SJCRH30 (cell line): ENCODE measurements around the gene ATP6V1C2. TPM values are rescaled to one million over a fixed set of nuclear protein-coding genes. Genes with fewer than 3 reads are reported as not detected.
A peak's percentile ranks its signal among the peaks of the same experiment; 100 is the strongest.

Source experiments
- DNase-seq, 2 experiments: peaks; one replicate each; pipeline ENCODE4 v3.0.0-alpha.2; 2015 to 2020
- H3K27ac ChIP-seq: fragments of 250-450 bp; sonication (Bioruptor Pico); 2 replicates; pipeline ENCODE4 v1.5.1; 2020; ENCODE audit warnings: mild to moderate bottlenecking, moderate library complexity
- H3K27me3 ChIP-seq: fragments of 250-450 bp; sonication (Bioruptor Pico); 2 replicates; pipeline ENCODE4 v1.5.1; 2020; ENCODE audit warnings: mild to moderate bottlenecking, moderate library complexity
- H3K36me3 ChIP-seq: fragments of 250-450 bp; sonication (Bioruptor Pico); 2 replicates; pipeline ENCODE4 v1.5.1; 2020; ENCODE audit warnings: mild to moderate bottlenecking, moderate library complexity
- H3K4me1 ChIP-seq: fragments of 250-450 bp; sonication (Bioruptor Pico); 2 replicates; pipeline ENCODE4 v1.5.1; 2020; ENCODE audit warnings: mild to moderate bottlenecking, moderate library complexity
- H3K4me3 ChIP-seq: fragments of 250-450 bp; sonication (Bioruptor Pico); 2 replicates; pipeline ENCODE4 v1.5.1; 2020; ENCODE audit warnings: mild to moderate bottlenecking, moderate library complexity
- H3K9me3 ChIP-seq: fragments of 250-450 bp; sonication (Bioruptor Pico); replicated peaks from 2 replicates; pipeline ENCODE4 v1.5.1; 2020; ENCODE audit warnings: mild to moderate bottlenecking, moderate library complexity
- total RNA-seq: library from RNA; depleted of rRNA; stranded (reverse); fragments of >200 nt; shearing (Covaris generic); gene quantifications from 2 replicates; pipeline ENCODE4 v1.2.3, GENCODE V29; 2014

ATP6V1C2 gene
- total RNA-seq, 1 experiment from 2014 or later, result 0.40 TPM

DNA sequence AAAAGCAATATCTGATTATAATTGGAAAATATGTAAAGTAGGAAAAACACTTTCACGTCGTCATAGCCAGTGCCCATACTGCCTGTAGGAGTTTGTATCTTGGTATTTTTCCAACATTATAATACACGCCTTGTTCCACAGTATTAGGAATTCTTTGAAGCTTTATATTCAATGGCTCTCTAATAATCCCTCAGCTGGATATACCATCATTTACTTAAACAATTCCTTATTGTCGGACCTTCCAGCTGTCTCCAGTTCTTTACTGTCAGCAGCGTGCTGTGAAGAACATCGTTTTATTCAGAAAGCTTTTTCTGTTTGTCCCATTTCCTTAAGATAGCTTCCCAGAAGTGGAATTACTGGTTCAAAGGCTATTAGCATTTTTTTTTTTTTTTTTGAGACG, 31.7 kb downstream of the ATP6V1C2 start:
- DNase-seq, result peak in 1 of 2 experiments; percentile 66
- peaks cover 18% of the 10 kb centered on the region for H3K4me1 ChIP-seq

DNA sequence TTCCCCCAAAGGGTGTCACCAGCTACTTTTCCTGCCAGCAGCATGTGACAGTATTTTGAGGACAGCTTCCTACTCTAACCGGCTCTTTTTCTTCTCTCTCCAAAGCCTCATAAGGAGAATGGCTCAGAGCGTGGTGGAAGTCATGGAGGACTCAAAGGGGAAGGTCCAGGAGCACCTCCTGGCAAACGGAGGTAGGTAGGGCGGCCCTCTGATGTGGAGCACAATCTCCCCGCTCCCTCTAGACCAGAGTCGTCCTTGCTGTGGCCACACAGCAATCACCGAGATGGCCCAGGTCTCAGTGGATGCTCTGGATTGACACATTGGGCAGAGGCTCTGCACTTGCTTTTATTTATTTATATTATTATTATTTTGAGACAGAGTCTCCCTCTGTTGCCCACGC, 32.4 kb downstream of the ATP6V1C2 start:
- DNase-seq, result no peak
- no peaks in the 10 kb centered on the region for H3K9me3 ChIP-seq
- H3K4me3 ChIP-seq, result no peak overlapping the region
- peaks cover 26% of the 10 kb centered on the region for H3K27me3 ChIP-seq
- H3K4me1 ChIP-seq, result peaks cover 18% of the 10 kb centered on the region
- no peak overlapping the region for H3K27ac ChIP-seq
- H3K36me3 ChIP-seq, result no peaks in the 10 kb centered on the region

More for the DNA sequence above, 31.7 kb downstream of the ATP6V1C2 start:
- H3K27ac ChIP-seq, result no peak overlapping the region
- no peaks in the 10 kb centered on the region for H3K9me3 ChIP-seq
- no peak overlapping the region for H3K4me3 ChIP-seq
- H3K36me3 ChIP-seq, result no peaks in the 10 kb centered on the region
- H3K27me3 ChIP-seq, result peaks cover 26% of the 10 kb centered on the region

DNA sequence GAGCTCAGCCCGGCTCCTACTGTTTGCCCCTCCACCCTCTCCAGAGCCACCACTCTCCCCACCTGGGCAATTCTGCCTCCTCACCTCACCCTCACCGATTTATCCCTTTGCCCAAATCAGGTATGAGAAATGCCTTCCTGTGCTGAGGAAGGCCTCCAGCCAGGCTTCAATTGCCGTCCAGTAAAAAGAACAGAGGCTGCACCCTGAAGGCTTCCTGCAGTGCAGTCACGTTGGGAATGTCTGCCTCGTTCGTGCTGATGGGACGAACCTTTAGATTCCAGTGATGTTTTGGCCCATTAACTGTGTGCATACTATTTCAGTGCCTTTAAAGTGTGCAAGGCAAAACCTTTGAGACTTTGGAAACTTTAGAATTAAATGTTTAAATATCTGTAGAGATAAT, 34.2 kb downstream of the ATP6V1C2 start:
- H3K4me1 ChIP-seq, result peaks cover 17% of the 10 kb centered on the region
- H3K27ac ChIP-seq, result no peak overlapping the region
- H3K36me3 ChIP-seq, result no peaks in the 10 kb centered on the region
- no peak overlapping the region for H3K4me3 ChIP-seq
- peaks cover 26% of the 10 kb centered on the region for H3K27me3 ChIP-seq
- no peak for DNase-seq
- no peaks in the 10 kb centered on the region for H3K9me3 ChIP-seq

DNA sequence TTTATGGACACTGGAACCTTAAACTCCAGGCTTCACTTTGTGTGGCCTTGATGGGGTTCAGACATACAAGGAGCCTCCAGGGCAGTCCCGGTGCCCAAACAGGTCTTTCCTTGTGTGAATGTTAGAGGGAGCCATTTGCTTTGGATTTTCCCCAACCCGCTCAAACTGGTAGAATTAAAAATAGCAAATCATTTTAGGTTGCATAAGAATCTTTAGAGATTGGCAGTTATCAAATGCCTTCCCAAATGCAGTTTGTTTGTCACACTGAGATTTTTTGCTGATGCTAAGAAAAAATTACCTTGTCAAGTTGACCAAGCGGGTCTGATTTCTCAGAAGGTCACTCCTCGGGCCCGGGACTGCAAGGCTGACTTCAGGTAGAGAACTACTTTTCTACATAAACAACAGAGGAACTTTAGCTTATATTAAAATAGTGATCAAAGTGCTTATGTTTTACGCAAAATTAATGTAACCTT, 36.4 kb downstream of the ATP6V1C2 start:
- Histone ChIP-seq H3K36me3 (no peaks in the 10 kb centered on the region), H3K4me3 (no peak overlapping the region), H3K27me3 (peaks cover 24% of the 10 kb centered on the region), H3K9me3 (no peaks in the 10 kb centered on the region), H3K27ac (no peak overlapping the region), H3K4me1 (peaks cover 5% of the 10 kb centered on the region)
- no peak for DNase-seq

DNA sequence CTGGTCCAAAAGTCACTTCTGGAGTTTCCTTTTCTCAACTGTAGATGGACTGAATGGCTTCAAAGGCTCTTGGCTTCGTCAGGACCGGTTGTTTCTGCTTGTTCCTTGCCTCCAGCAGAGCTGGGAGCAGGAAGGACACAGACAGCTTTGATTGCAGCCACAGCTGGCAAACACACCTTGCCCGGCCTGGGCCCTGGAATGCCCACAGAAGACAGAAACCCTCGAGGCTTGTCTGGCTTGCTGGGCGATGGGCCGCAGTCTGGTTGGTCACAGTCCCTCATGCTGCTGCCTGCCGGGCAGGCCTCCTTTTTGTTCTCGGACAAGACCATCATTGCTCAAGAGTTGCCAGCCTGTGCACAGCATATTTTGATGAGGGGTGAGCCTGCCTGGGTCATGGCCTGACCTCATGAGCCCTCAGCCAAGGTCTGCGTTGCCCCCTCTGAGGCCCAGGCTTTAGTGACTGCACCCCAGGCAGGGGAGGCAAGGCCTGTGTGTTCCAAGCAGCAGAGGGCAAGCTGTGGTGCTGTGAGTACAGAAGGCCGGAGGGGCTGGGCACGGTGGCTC, 37.8 kb downstream of the ATP6V1C2 start:
- no peak overlapping the region for H3K27ac ChIP-seq
- peaks cover 24% of the 10 kb centered on the region for H3K27me3 ChIP-seq
- H3K4me3 ChIP-seq, result no peak overlapping the region
- H3K4me1 ChIP-seq, result no peaks in the 10 kb centered on the region
- no peaks in the 10 kb centered on the region for H3K9me3 ChIP-seq
- H3K36me3 ChIP-seq, result no peaks in the 10 kb centered on the region
- no peak for DNase-seq

DNA sequence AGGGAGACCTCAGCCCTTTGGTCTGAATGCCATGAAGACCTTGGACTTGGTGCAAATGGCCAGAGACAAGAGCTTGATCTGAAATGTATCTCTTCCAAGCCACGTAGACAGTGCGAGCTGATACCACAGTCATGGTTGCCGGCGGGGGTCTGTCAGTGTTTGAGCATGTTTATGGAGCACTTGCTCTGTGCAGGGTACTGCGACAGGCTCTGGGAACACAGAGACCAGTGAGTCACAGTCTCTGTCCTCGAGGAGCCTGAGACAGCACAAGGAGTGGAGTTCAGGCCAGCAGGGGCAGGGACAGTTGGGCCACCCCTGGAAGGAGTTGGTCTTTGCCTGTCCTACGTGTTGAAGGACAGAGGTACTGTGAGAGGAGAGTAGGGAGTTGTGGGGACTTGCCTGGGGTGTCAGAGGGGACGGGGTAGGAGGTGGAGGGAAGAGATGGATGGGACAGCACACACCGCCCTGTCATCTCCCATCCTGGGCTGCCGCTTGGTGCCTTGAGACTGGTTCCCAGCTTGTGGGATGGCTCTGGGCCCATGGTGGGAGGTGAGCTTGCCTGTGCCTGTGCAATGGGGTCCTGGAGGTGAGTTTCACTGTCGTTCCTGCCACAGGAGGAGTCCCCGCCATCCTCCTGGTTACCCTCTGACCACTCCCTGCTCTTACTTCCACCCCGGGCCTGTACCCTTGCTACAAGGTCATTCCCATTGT, 39.5 kb downstream of the ATP6V1C2 start:
- peaks cover 17% of the 10 kb centered on the region; the same call in 1 of the 2 replicates for H3K27me3 ChIP-seq
- H3K4me3 ChIP-seq, result no peak overlapping the region
- DNase-seq, result no peak

DNA sequence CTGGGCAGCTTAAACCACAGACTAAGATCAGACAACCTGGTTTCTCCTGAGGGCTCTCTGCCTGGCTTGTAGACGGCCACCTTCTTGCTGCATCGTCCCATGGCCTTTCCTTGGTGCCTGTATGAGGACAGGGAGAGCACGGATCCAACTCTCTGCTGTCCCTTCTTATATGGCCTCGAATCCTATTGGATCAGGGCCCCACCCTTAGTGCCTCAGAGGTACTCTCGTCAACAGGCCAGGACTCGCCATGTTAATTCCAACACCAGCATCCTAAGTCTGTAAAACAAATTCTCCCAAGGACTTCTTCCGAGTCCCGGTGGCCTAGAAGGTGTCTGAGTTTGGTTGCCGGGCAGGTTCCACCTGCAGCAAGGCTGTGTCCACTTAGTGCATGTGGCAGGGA, 40.2 kb downstream of the ATP6V1C2 start:
- H3K4me1 ChIP-seq, result no peaks in the 10 kb centered on the region
- no peaks in the 10 kb centered on the region for H3K36me3 ChIP-seq
- H3K4me3 ChIP-seq, result no peak overlapping the region
- no peaks in the 10 kb centered on the region for H3K9me3 ChIP-seq
- no peak for DNase-seq
- H3K27me3 ChIP-seq, result peaks cover 14% of the 10 kb centered on the region; the same call in 1 of the 2 replicates
- no peak overlapping the region for H3K27ac ChIP-seq

More for the DNA sequence above, 39.5 kb downstream of the ATP6V1C2 start:
- Histone ChIP-seq H3K9me3 (no peaks in the 10 kb centered on the region), H3K4me1 (no peaks in the 10 kb centered on the region), H3K36me3 (no peaks in the 10 kb centered on the region), H3K27ac (no peak overlapping the region)

DNA sequence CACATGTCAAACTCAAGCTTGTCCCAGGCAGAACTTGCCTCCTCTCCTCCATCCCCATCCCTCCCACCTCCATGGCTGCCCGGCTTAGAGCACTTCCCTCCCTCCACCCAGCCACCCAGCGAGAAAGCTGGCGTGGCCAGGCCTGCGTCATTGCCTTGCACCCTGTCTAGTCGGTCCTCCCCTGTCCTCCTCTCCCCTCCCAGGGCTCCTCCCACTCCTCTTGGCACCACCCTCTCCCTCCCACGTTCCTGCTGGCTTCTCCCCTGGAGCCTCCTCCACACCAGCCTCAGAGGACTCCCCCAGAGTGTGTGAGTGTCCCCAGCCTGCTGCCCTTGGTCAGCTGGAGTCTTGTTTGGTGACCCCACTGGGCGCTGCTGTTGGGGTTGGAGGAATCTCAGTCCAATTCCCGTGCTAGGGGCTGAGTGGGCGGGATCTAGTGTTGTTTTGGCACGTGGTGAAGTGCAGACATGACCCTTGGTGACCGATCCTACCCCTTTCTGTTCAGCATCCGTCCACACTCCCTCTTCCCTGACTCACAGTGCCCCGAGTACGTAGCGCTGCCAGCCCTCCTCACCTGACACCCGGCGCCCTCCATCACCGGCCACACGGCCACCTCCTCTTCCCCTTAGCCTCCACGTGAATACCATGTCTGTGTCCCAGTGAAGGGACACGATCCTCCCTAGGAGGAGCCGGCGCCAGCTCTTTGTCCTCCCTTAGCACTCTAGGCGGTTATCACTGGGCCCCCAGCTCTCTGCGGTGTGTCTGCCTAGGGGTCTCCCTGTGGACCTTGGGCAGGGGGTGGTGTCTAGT, 41.4 kb downstream of the ATP6V1C2 start:
- Histone ChIP-seq H3K9me3 (no peaks in the 10 kb centered on the region), H3K27me3 (peaks cover 4% of the 10 kb centered on the region; the same call in 1 of the 2 replicates), H3K4me3 (peak overlapping the region; percentile 27), H3K27ac (no peak overlapping the region), H3K4me1 (no peaks in the 10 kb centered on the region), H3K36me3 (no peaks in the 10 kb centered on the region)
- peak; percentile 44 to 53 for DNase-seq

DNA sequence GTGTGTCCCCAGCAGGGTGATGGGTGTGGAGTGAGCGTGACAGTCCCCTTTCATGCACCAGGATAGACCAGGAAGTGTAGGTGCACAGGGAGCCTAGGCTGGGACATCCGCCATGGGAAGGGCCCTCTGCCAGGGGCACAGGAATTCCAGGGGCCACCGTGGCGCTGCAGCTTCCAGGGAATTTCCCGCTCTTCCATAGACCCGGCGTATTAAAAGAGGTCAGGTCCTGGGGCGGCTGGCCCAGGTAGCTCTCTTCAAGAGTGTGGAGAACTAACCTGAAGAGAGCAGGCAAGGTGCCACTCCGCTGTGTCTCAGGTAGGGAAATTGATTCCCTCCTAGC, 42.0 kb downstream of the ATP6V1C2 start:
- Histone ChIP-seq H3K27ac (no peak overlapping the region), H3K4me1 (no peaks in the 10 kb centered on the region), H3K27me3 (peaks cover 4% of the 10 kb centered on the region; the same call in 1 of the 2 replicates), H3K36me3 (no peaks in the 10 kb centered on the region), H3K9me3 (no peaks in the 10 kb centered on the region), H3K4me3 (no peak overlapping the region)
- DNase-seq, result no peak

DNA sequence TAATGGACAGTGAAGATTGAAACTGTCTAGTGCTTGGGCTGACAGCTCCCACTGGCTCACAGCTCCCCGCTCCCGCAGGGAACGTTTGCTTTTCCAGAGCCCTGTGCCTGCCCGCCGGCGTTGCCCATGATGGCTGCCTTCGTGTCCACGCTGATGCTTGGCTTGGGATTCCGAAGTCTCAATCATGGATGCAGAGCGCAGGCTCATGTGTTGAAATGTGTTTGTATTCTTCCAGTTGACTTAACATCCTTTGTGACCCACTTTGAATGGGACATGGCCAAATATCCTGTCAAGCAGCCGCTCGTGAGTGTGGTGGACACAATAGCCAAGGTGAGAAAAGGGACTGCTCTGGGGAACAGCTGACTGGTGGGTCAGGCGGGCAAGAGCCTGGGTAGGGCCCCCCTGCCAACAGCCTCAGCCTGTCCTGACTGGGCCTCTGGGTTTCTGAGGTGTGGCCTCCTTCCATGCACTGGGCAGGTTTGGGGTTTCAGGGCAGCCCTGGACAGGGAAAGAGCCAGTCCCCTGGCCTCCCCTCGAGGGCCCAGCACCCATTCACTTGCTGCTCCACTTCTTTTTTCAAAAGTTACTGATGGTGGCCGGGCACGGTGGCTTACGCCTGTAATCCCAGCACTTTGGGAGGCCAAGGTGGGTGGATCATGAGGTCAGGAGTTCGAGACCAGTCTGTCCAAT, 42.8 kb downstream of the ATP6V1C2 start:
- Histone ChIP-seq H3K27me3 (peaks cover 4% of the 10 kb centered on the region; the same call in 1 of the 2 replicates), H3K36me3 (no peaks in the 10 kb centered on the region), H3K9me3 (no peaks in the 10 kb centered on the region), H3K27ac (no peak overlapping the region), H3K4me1 (no peaks in the 10 kb centered on the region), H3K4me3 (no peak overlapping the region)
- no peak for DNase-seq

DNA sequence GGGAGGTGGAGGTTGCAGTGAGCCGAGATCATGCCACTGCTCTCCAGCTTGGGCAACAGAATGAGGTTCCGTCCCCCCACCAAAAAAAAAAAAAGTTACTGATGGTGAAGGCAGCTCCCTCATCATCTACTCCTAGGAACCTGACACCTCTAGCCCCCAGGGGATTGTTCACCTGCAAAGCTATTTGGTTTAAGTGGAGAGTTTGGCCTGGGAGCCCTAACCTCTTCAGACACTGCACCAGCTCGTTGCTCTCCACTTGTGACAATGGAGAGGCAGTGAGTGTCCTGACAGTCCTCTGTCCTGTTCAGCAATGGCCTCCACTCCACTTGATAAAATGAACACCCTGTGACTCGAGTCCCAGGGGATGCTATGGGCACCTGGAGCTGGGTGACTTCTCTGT, 43.5 kb downstream of the ATP6V1C2 start:
- no peaks in the 10 kb centered on the region for H3K4me1 ChIP-seq
- DNase-seq, result no peak
- H3K36me3 ChIP-seq, result no peaks in the 10 kb centered on the region
- H3K9me3 ChIP-seq, result no peaks in the 10 kb centered on the region
- H3K27me3 ChIP-seq, result peaks cover 4% of the 10 kb centered on the region; the same call in 1 of the 2 replicates
- no peak overlapping the region for H3K27ac ChIP-seq
- no peak overlapping the region for H3K4me3 ChIP-seq

DNA sequence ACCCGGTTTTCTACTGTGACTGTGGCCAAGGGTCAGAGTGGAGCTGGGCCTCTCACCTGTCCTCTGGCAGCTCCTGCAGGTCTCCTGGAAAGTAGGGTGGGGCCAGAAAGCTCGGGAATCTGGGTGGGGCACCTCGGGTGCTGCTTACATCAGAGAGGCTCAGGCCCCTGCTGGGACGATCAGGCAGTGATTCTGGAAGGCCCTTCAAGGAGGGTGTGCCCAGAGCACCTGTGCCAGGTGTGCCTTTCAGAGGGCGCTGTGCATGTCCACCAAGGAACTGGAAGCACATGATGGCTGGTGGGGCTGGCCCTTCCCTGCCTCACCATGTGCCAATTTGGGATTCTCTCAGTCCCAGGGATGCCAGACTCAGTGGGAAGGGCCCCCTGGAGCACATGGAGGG, 44.0 kb downstream of the ATP6V1C2 start:
- Histone ChIP-seq H3K9me3 (no peaks in the 10 kb centered on the region), H3K4me1 (no peaks in the 10 kb centered on the region), H3K27me3 (peaks cover 6% of the 10 kb centered on the region; the same call in 1 of the 2 replicates), H3K4me3 (no peak overlapping the region), H3K36me3 (no peaks in the 10 kb centered on the region), H3K27ac (no peak overlapping the region)
- no peak for DNase-seq

DNA sequence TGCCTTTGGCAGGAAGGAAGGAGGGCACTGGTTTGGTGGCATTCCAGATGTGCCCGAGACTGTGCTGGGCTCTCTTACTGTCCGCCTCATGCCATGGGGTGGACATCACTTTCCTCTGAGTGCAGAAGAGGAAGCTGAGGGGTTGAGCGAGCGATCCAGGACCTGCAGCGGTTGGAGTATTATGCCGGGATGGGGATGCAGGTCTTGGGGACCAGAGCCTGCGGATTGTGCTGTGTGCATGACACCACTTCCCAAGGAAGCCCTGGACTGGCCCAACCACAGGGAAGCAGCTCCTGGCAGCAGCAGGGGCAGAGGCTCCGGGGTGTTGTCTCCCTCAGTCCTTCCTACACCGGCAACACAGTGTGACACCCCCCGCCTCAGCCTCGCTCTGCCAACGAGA, 44.5 kb downstream of the ATP6V1C2 start:
- Histone ChIP-seq H3K4me3 (no peak overlapping the region), H3K4me1 (no peaks in the 10 kb centered on the region), H3K27me3 (peaks cover 7% of the 10 kb centered on the region; the same call in 1 of the 2 replicates), H3K36me3 (no peaks in the 10 kb centered on the region), H3K9me3 (no peaks in the 10 kb centered on the region), H3K27ac (no peak overlapping the region)
- no peak for DNase-seq

DNA sequence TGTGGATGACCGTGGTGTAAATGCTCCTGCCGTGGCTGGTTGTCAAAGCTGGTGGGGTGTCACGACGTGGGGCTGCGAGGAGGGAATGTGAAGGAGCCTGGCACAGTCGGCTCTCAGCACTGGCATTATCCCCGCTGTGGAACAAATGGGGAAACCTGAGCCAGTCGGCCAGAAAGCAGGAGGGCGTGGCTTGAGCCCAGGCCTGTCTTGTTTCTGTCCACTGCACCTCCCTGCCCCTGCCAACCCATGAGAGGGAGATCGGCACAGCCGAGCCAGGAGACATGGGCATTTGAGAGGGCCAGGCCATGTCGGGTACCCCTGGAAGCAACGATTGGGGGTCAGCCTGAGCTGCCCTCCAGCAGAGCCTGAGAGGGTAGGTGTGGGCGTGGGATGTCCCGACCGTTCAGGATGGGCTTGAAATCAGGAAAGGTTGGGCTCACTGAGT, 46.7 kb downstream of the ATP6V1C2 start:
- peak; percentile 41 to 58 for DNase-seq
- Histone ChIP-seq H3K27ac (no peak overlapping the region), H3K4me1 (no peaks in the 10 kb centered on the region), H3K9me3 (no peaks in the 10 kb centered on the region), H3K27me3 (peaks cover 3% of the 10 kb centered on the region; the same call in 1 of the 2 replicates), H3K36me3 (no peaks in the 10 kb centered on the region), H3K4me3 (no peak overlapping the region)
